IPS-15b (cell line): ENCODE data around the gene CELF2.

Experiments used
- H3K27me3 ChIP-seq: one replicate; pipeline ENCODE4 v1.6.1; 2013; ENCODE audit warnings: low read length; ENCODE audit not compliant: control insufficient read depth, insufficient read depth
- H3K36me3 ChIP-seq: one replicate; pipeline ENCODE4 v1.6.1; 2013; ENCODE audit warnings: low read length; ENCODE audit not compliant: control insufficient read depth, insufficient read depth
- H3K4me1 ChIP-seq: one replicate; pipeline ENCODE4 v1.6.1; 2013; ENCODE audit warnings: mild to moderate bottlenecking, low read length; ENCODE audit not compliant: control insufficient read depth, insufficient read depth
- H3K4me3 ChIP-seq: one replicate; pipeline ENCODE4 v1.5.1; 2013; ENCODE audit warnings: low read depth, low read length
- H3K9ac ChIP-seq: one replicate; pipeline ENCODE4 v1.6.1; 2013; ENCODE audit warnings: low read depth, mild to moderate bottlenecking, low read length
- H3K9me3 ChIP-seq: one replicate; pipeline ENCODE4 v1.6.1; 2013; ENCODE audit warnings: mild to moderate bottlenecking, low read length; ENCODE audit not compliant: control insufficient read depth, insufficient read depth

Gene CELF2

DNA sequence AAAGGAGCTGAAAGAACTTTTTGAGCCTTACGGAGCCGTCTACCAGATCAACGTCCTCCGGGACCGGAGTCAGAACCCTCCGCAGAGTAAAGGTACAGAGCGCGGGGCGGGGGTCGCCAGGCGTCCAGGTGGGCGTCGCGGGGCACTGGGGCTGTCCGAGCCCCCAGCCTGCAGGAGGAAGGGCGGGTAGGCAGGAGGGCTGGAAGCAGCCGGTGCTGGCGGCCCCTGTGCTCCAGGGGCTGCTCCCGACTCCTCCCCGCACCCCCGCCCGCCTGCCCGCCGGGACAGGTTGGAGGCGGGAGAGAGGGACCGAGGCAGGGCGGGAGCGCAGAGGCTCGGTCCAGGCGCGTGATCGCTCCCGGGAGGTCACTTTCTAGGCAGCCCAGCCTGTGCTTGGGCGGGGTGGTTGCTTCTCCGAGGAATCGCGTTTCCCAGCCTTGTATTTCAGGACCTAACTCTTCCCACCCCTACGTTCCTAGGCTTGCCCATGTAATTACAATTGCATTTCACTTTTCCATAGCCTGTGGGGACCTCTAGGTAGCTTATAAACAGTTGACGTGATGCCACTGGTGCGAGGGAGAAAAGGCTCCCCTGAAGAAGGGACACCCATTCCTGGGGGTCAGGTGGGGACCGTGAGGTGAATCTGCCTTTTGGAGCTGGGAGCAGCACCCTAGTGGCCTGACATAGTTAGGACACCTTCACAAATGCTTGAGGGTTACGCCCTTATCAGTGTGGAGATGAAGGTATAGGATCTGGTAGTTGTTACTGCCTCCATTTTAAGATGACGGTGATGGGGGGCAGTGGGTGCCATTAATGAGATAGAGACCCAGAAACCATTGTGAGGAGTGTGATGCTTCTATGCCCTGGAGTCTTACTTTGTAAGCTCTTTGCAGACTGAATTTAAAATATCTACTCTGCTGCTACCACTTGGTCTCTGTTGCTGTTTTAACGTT lies 148.2 kb downstream of the CELF2 start:
- Histone ChIP-seq H3K4me3 (peak overlapping the region; percentile 82), H3K4me1 (peaks cover 11% of the 10 kb centered on the region), H3K9me3 (no peaks in the 10 kb centered on the region), H3K9ac (peak overlapping the region; percentile 61), H3K36me3 (no peaks in the 10 kb centered on the region), H3K27me3 (no peaks in the 10 kb centered on the region)

DNA sequence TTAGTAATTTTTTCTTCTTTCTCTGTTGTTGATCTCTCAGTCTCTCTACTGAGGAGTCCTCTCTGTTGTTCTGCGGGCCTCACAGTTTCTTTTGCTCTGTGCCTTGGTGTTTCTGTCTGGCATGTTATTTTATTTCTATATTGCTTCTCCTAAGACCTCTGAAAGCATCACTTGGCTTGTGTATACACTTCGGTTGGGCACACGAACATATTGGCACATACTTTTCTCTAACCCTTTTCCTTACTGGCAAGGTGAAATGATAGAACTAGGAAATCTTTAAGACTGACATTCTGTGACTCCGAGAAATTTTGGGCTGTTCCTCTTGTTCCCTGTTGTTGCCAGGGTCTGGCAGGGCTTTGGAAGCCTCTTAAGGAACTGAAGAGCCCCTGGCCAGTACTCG lies 148.9 kb downstream of the CELF2 start:
- Histone ChIP-seq H3K9me3 (no peaks in the 10 kb centered on the region), H3K27me3 (no peaks in the 10 kb centered on the region), H3K4me3 (peak overlapping the region; percentile 82), H3K36me3 (no peaks in the 10 kb centered on the region), H3K4me1 (peaks cover 11% of the 10 kb centered on the region), H3K9ac (no peak overlapping the region)

GRCh38 chr10:11167233-11167966 lies 149.7 kb downstream of the CELF2 start:
- no peaks in the 10 kb centered on the region for H3K9me3 ChIP-seq
- peaks cover 11% of the 10 kb centered on the region for H3K4me1 ChIP-seq
- no peaks in the 10 kb centered on the region for H3K27me3 ChIP-seq
- no peak overlapping the region for H3K4me3 ChIP-seq
- no peaks in the 10 kb centered on the region for H3K36me3 ChIP-seq
- H3K9ac ChIP-seq: no peak overlapping the region

DNA sequence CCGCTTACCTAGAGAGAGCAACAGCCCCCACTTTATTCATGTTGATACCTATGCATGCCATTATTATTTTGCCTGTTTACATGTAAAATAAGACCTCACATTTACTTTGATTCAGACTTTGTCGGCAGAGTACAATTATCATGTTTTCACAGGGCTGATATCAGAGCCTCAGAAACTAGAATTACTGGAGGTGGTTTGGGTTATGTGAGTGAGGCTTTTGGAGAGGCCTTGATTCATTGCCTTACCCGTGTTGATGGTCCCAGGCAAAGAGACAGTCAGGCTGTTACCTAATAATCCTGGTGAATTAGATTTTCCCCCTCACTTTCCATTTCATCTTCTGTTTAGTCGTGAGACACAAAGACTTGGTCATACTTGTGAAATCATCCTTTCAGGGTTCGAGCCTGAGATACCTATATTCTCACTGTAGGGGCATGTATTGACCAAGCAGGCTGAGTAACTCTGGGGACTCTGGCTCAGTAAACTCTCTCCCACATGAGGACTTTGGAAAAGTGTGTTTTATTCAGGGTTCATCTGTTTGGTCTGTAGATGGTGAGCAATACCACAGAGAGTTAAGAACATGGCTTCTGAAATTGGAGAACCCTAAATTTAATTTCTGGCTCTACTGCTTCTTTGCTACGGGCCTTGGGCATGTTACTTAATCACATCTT lies 150.9 kb downstream of the CELF2 start:
- H3K9ac ChIP-seq: no peak overlapping the region
- H3K9me3 ChIP-seq: no peaks in the 10 kb centered on the region
- no peaks in the 10 kb centered on the region for H3K36me3 ChIP-seq
- peaks cover 11% of the 10 kb centered on the region for H3K4me1 ChIP-seq
- no peak overlapping the region for H3K4me3 ChIP-seq
- no peaks in the 10 kb centered on the region for H3K27me3 ChIP-seq

DNA sequence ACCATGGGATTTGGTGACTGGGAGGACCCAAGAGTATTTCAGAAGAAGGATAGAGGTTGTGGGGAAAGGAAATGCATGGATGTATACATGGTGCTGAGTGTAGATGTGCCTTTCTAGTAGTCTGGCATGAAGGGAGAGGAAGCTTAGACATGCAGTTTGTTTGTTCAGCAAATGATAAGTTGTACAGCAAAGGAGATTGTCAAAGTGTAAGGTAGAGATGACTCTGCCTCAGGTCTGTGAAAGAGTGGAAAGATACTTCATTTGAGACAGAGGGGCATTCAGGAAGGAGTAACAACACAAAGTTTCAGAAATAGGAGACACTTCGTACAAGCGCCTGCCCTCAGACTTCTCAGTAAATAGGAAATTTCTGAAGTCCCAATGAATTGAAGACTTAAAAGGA lies 152.3 kb downstream of the CELF2 start:
- H3K4me3 ChIP-seq: no peak overlapping the region
- no peaks in the 10 kb centered on the region for H3K36me3 ChIP-seq
- no peak overlapping the region for H3K9ac ChIP-seq
- no peaks in the 10 kb centered on the region for H3K9me3 ChIP-seq
- peaks cover 4% of the 10 kb centered on the region for H3K4me1 ChIP-seq
- H3K27me3 ChIP-seq: no peaks in the 10 kb centered on the region

- no peak overlapping the region for H3K4me3 ChIP-seq
These were observed 152.9 kb downstream of the CELF2 start for GRCh38 chr10:11170574-11170973.

GRCh38 chr10:11170993-11171851 lies 153.6 kb downstream of the CELF2 start:
- Histone ChIP-seq H3K27me3 (no peaks in the 10 kb centered on the region), H3K4me1 (peaks cover 4% of the 10 kb centered on the region), H3K4me3 (no peak overlapping the region), H3K36me3 (no peaks in the 10 kb centered on the region), H3K9me3 (no peaks in the 10 kb centered on the region), H3K9ac (no peak overlapping the region)

More at GRCh38 chr10:11170574-11170973, 152.9 kb downstream of the CELF2 start:
- Histone ChIP-seq H3K9ac (no peak overlapping the region), H3K4me1 (peaks cover 4% of the 10 kb centered on the region), H3K36me3 (no peaks in the 10 kb centered on the region), H3K9me3 (no peaks in the 10 kb centered on the region), H3K27me3 (no peaks in the 10 kb centered on the region)

DNA sequence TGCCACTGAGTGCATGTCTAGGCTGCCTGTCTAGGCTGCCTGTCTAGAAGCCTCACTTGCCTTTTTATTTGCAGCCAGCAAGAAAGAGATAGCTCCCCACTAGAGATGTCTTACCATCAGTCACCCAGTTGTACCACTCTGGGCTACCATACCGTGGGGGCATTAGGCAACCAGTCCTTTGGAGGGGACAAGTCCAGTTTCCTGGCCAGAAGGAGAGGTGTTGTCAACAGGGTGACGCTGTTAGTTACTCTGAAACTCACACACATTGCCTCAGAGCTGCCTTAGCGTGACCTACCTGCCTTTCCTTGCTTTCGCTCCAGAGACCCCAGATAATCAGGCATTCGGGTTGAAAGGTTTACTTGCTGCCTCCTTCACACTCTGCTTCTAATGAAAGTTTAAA lies 155.4 kb downstream of the CELF2 start:
- no peaks in the 10 kb centered on the region for H3K27me3 ChIP-seq
- no peaks in the 10 kb centered on the region for H3K36me3 ChIP-seq
- H3K4me1 ChIP-seq: peaks cover 1% of the 10 kb centered on the region
- H3K4me3 ChIP-seq: no peak overlapping the region
- H3K9ac ChIP-seq: no peak overlapping the region
- no peaks in the 10 kb centered on the region for H3K9me3 ChIP-seq

DNA sequence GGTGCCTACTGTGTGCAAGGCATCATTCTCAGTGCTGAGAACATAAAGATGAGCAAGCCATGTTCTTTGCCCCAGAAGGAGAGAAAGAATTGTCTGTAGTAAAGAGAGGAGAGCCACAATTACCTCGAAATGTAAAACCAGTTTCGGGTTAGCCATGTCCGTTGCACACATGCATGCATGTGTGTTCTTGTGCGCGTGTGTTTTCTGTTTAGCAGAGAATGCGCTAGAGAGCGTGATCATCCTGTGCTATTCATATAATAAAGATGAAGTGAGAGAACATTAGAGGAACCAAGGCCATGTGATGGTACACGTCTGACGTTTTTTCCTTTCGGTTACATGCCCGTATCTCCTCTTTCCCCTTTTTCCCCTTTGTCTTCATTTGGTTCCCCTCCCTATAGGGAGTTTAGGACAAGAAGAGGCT lies 158.2 kb downstream of the CELF2 start:
- Histone ChIP-seq H3K36me3 (no peaks in the 10 kb centered on the region), H3K9ac (no peak overlapping the region), H3K4me3 (no peak overlapping the region), H3K4me1 (no peaks in the 10 kb centered on the region), H3K27me3 (no peaks in the 10 kb centered on the region), H3K9me3 (no peaks in the 10 kb centered on the region)

- no peaks in the 10 kb centered on the region for H3K27me3 ChIP-seq
- no peaks in the 10 kb centered on the region for H3K9me3 ChIP-seq
- H3K36me3 ChIP-seq: no peaks in the 10 kb centered on the region
- H3K4me3 ChIP-seq: no peak overlapping the region
- H3K4me1 ChIP-seq: no peaks in the 10 kb centered on the region
- no peak overlapping the region for H3K9ac ChIP-seq
These were observed 159.1 kb downstream of the CELF2 start for GRCh38 chr10:11176746-11177145.

DNA sequence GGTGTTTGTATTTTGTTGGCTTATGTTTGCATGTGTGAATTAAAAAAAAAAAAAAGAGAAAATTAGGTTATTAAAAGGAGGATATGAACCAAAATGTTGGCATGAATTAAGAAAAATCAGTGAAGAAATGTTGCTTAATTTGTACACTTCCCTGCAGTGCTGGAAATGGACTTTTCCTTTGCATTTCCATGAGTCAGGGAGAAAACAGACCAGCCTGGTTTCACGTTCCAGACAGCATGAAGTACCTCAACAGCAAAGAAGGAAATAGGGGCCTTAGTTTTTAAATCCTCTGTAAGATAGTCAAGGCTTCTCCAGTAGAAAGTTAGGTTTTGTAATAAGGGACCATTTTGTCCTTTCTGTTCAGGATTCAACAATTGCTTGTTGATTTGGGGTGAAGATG lies 159.7 kb downstream of the CELF2 start:
- no peak overlapping the region for H3K9ac ChIP-seq
- H3K9me3 ChIP-seq: no peaks in the 10 kb centered on the region
- no peaks in the 10 kb centered on the region for H3K36me3 ChIP-seq
- no peak overlapping the region for H3K4me3 ChIP-seq
- no peaks in the 10 kb centered on the region for H3K27me3 ChIP-seq
- no peaks in the 10 kb centered on the region for H3K4me1 ChIP-seq
